Naive B cell (primary cell): ENCODE data around the gene CYP51A1. TPM values are rescaled to one million over a fixed set of nuclear protein-coding genes. Genes with fewer than 3 reads are reported as not detected.
"Not testable (repeated sequence)": the region's sequence is repeated elsewhere in the genome, so short reads cannot be mapped to it uniquely, and the experiment has no call there.

Source experiments
- ATAC-seq, 2 donors: fragments of 150-1000 bp; cut with Tn5 transposase; 2 replicates each; pipeline ENCODE4 v1.10.0; 2021; ENCODE audit warnings: low read depth in 2 of 2, mild to moderate bottlenecking in 2 of 2, moderate library complexity in 2 of 2
- DNase-seq: peaks from one replicate; pipeline ENCODE4 v3.0.0; 2022
- H3K27ac Mint-ChIP-seq, 6 donors: one replicate each; pipeline ENCODE4 v1.8.0; 2020 to 2022; ENCODE audit warnings: mild to moderate bottlenecking in 6 of 6, mixed read lengths in 6 of 6, moderate library complexity in 5 of 6, inconsistent platforms in 2 of 6
- H3K27me3 Mint-ChIP-seq, 3 donors: one replicate each; pipeline ENCODE4 v1.8.0; 2021 to 2022; ENCODE audit warnings: mixed read lengths in 3 of 3, mild to moderate bottlenecking in 1 of 3
- H3K36me3 Mint-ChIP-seq, 2 donors: one replicate each; pipeline ENCODE4 v1.8.0; 2020 to 2022; ENCODE audit warnings: mixed read lengths in 2 of 2, inconsistent platforms in 1 of 2, mild to moderate bottlenecking in 1 of 2
- H3K4me1 Mint-ChIP-seq, 3 donors: one replicate each; pipeline ENCODE4 v1.8.0; 2020 to 2022; ENCODE audit warnings: mixed read lengths in 3 of 3, inconsistent platforms in 1 of 3, mild to moderate bottlenecking in 1 of 3, moderate library complexity in 1 of 3
- H3K4me3 Mint-ChIP-seq, 8 donors: one replicate each; pipeline ENCODE4 v1.8.0; 2020 to 2022; ENCODE audit warnings: mild to moderate bottlenecking in 8 of 8, mixed read lengths in 8 of 8, moderate library complexity in 8 of 8, inconsistent platforms in 2 of 8
- H3K9me3 Mint-ChIP-seq, 7 donors: one replicate each; pipeline ENCODE4 v1.8.0; 2020 to 2022; ENCODE audit warnings: mixed read lengths in 7 of 7, mild to moderate bottlenecking in 5 of 7, inconsistent platforms in 2 of 7, moderate library complexity in 1 of 7
- polyA plus RNA-seq, 6 donors: library from polyadenylated mRNA; unstranded; fragments of 300-500 nt; fragmentation: Illumina TruSeq; gene quantifications; one replicate each; pipeline ENCODE4 v1.2.3, GENCODE V29; 2021; ENCODE audit warnings: low read depth in 6 of 6

The CYP51A1 gene
- 10 to 100 TPM in 5 of 6 donors, 1 to 10 TPM in 1; 9.1 to 28.8 (median 15.6) TPM for polyA plus RNA-seq

DNA sequence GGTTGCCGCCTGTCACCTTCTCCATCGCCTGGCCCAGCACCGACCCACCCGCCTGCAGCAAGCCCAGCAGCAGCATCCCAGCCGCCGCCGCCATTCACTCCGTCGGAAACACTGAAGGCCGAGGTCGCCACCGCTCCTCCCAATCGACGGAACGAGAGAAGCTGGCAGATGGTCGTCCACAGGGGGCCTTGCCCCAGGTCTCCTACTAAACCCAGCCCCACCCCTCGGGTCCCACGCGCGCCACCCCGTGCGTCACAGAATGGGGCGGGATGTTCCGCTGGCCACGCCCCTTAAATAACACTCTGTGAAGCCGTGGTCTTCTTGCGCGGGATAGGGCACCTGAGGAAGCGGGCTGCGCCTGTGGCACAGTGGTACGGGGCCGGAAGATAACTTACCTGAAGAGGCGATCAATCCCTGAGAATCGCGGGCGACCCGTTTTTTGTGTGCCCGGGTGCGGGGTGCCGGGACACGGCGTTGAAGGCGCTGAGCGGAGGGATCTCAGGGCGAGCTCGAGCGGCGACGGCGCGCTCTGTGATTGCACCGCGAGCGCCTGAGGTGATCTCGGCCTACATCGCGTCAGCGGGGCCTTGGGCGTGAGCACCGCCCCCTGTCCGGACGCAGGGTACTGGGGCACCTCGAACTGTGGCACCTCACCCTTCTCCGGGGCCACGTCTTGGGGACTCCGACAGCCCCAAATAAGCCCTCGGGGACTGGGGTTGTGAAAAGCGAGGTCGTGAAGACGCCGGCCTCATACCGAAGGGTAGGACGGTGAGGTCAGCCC, at the start of gene CYP51A1:
TSS of gene CYP51A1 (minus strand) at position 207 of the 781 bp plus-strand sequence. CDS start at position 94, 113 bp downstream.
- DNase-seq, result peak; percentile 98
- H3K4me3 Mint-ChIP-seq, result peak within 1 kb of the TSS; percentile 91 to 100 (median 98)
- H3K9me3 Mint-ChIP-seq, result no peaks in the 10 kb centered on the region
- peaks cover 0 to 7% (median 0%) of the 10 kb centered on the region in 3 donors for H3K27me3 Mint-ChIP-seq
- ATAC-seq, result peak; percentile 79 to 82
- H3K27ac Mint-ChIP-seq, result peak within 1 kb of the TSS; percentile 98 to 100 (median 100)
- H3K4me1 Mint-ChIP-seq, result peaks cover 17 to 45% (median 31%) of the 10 kb centered on the region in 3 donors
- peaks cover 7% of the 10 kb centered on the region in 2 donors for H3K36me3 Mint-ChIP-seq

DNA sequence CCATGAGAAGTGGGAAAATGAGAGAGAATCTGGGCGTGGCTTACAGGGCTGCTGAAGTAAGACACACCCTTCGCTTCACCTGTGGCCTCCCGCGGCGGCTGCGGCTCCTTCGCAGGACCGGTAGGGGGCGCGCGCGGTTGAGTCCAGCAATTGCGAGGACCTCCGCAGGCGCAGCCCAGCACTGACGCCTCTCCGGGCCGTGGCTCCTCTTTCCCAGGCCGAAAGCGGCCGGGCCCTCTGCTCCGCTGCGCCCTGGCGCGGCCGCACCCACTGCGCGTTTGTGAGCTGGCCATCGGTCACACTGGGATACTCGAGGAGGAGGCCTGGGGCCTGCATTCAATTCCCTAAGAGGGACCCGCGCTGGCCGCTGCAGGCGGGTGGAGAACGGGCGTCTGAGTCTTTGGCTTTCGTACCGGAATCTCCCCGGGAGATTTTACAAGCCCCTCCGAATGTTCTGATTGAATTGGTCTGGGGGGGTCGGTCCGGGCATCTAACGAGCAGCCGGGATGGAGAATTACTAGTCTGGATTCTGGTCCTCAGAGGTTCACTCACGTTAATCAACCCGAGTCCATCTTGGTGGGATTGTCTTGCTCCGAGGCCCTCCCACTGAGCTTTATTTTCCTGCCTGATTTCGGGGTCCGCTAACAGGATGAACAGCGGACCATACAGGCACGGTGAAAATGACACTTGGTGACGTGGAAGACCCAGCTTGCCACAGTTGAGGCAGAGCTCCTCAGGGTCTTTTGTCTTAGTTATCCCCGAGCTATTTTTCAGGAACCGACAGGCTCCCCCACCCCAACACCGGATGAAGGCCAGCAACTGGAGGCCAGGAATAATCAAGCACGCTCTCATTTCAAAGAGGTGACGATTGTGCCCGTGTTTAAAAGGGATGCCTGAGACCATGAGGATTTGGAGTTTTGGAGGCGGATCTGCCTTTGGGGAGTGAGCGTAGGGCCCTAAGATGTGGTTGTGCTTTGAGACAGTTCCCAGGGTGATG, 44.9 kb upstream of the CYP51A1 start, which contains the start of gene LRRD1:
TSS of gene LRRD1 (minus strand) at position 215 of the 997 bp plus-strand sequence. CDS start 13,940 bp downstream, outside the sequence.
- Mint-ChIP-seq H3K9me3 (peaks cover 0 to 5% (median 0%) of the 10 kb centered on the region in 7 donors), H3K36me3 (no peaks in the 10 kb centered on the region), H3K4me3 (peak within 1 kb of the TSS; percentile 78 to 92 (median 85)), H3K27ac (peak within 1 kb of the TSS in 3 of 6 donors; percentile 23 to 42 (median 24)), H3K4me1 (peaks cover 3 to 15% (median 12%) of the 10 kb centered on the region in 3 donors), H3K27me3 (peaks cover 0 to 4% (median 0%) of the 10 kb centered on the region in 3 donors)
- ATAC-seq (peak; percentile 94 to 97), DNase-seq (peak; percentile 82)

DNA sequence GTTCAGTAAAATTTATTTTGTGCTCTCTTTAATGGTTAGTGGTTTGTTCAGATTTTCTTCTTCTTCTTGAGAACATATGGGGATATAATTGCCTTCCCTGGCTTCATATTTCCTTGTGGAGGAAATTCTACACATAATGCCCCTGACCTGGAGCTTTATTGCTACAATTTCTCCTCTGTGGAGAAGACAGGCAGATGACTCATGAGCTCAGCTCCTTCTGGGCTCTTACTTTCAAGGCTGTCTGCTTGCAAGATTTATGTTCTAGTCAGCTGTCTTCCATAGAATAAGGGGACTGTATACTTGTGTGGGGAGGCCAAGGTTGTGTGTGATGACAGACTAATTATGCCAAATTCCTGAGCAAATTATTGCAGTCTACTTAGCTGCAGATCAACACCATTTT, 43.1 kb upstream of the CYP51A1 start:
- peaks cover 0 to 11% (median 10%) of the 10 kb centered on the region in 3 donors for H3K27me3 Mint-ChIP-seq
- peaks cover 3 to 15% (median 12%) of the 10 kb centered on the region in 3 donors for H3K4me1 Mint-ChIP-seq
- no peak for ATAC-seq
- no peak for DNase-seq
- H3K4me3 Mint-ChIP-seq, result peak overlapping the region in 1 of 8 donors; percentile 15
- no peak overlapping the region for H3K27ac Mint-ChIP-seq
- H3K9me3 Mint-ChIP-seq, result peaks cover 0 to 2% (median 0%) of the 10 kb centered on the region in 7 donors
- H3K36me3 Mint-ChIP-seq, result no peaks in the 10 kb centered on the region

DNA sequence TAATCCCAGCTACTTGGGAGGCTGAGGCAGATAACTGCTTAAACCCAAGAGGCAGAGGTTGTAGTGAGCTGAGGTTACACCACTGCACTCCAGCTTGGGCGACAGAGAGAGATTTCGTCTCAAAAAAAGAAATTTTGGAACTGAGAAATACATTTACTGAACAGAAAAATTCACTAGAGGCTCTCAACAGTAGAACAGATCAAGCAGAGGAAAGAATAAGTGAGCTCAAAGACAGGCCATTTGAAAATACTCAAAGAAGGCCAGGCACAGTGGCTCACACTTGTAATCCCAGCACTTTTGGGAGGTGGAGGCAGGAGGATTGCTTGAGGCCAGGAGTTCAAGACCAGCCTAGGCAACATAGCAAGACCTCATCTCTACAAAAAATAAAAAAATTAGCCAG, 35.3 kb upstream of the CYP51A1 start:
- not testable (repeated sequence) for H3K36me3 Mint-ChIP-seq, ATAC-seq, DNase-seq, H3K4me3 Mint-ChIP-seq, H3K4me1 Mint-ChIP-seq, H3K27ac Mint-ChIP-seq
- Mint-ChIP-seq H3K9me3 (peaks cover 0 to 13% (median 12%) of the 10 kb centered on the region in 7 donors), H3K27me3 (peaks cover 7 to 17% (median 9%) of the 10 kb centered on the region in 3 donors)

DNA sequence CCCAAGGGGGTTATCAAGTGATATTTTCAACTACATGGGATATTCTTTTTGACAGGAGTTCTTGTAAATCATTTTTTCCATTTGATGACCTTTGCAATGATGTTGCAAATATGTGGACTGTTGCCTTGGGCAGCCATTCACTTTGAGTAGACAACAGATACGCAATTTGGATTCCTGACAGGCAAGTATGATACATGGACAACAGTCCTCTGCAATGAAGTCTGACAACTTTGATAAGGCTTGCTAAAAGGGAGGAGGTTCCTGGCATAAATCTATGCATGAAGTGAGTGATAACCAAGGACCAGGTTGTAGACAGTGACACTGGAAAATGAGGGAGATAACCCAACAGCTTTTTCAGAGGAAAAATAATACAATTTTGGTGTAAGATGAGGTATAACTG, 27.0 kb upstream of the CYP51A1 start:
- DNase-seq, result no peak
- H3K4me3 Mint-ChIP-seq, result no peak overlapping the region
- no peak for ATAC-seq
- H3K9me3 Mint-ChIP-seq, result no peaks in the 10 kb centered on the region
- H3K36me3 Mint-ChIP-seq, result no peaks in the 10 kb centered on the region
- H3K4me1 Mint-ChIP-seq, result peaks cover 0 to 6% (median 0%) of the 10 kb centered on the region in 3 donors
- H3K27me3 Mint-ChIP-seq, result peaks cover 0 to 14% (median 5%) of the 10 kb centered on the region in 3 donors
- no peak overlapping the region for H3K27ac Mint-ChIP-seq

DNA sequence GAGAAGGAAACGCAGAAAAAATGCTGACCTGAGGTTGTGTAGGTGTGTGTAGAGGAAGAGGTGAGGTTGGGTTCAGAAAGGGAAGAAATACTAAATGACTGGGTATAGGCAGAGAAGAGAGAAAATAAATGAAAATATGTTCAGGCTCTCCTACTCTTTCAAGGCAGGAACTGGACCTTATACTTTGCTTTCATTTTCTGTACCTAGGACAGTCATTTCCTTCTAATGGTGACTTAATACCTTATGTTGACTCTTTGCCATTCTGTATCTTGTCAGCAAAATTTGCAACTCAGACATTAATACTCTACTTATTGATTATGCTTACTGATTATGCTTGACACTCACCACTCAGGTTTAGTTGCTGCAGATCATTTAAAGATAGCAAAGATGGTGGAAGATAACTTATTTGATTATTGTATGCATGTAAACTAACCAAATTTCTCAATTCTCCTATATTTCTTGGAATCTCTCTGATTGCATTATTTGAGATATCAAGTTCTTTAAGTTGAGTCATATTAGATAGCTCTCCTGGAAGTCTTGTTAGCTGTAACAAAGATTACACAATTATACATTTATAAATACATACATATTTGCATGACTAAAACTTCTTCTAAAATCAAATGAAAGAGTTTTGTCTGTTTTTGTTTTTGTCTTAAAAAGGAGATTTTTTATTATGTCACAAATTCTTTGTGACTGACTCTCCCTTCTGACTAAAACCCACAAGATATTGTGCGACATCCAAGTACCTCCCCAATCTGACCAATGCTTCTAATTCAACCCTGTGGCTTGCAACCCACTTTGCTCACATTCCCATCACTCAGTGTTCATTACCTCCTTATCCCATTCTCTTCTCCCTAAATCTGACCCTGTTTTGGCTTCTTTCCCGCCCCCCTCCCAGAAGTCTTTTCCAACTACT, 24.6 kb upstream of the CYP51A1 start:
- H3K9me3 Mint-ChIP-seq, result no peaks in the 10 kb centered on the region
- H3K27ac Mint-ChIP-seq, result no peak overlapping the region
- no peak overlapping the region for H3K4me3 Mint-ChIP-seq

DNA sequence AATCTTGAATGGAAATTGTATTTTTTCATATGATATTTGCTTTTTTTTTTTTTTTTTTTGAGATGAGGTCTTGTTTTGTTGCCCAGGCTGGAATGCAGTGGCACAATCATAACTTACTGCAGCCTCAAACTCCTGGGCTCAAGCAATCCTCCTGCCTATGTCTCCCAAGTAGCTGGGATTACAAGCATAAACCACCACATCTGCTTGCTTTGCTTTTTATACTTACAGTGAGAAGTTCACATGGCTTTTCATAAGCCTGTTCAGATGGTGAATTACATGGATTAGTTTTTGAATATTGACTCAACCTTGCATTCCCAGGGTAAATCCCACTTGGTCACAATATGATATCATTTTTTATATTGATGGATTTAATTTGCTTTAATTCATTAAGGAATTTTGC, 22.7 kb upstream of the CYP51A1 start:
- Mint-ChIP-seq H3K4me1 (peaks cover 0 to 6% (median 0%) of the 10 kb centered on the region in 3 donors), H3K9me3 (no peaks in the 10 kb centered on the region), H3K36me3 (no peaks in the 10 kb centered on the region), H3K27me3 (peaks cover 0 to 7% (median 5%) of the 10 kb centered on the region in 3 donors), H3K27ac (no peak overlapping the region), H3K4me3 (peak overlapping the region in 1 of 8 donors; percentile 29)
- ATAC-seq (no peak), DNase-seq (no peak)

More for the DNA sequence above, 24.6 kb upstream of the CYP51A1 start:
- Mint-ChIP-seq H3K27me3 (peaks cover 5 to 14% (median 5%) of the 10 kb centered on the region in 3 donors), H3K4me1 (peaks cover 0 to 6% (median 0%) of the 10 kb centered on the region in 3 donors), H3K36me3 (no peaks in the 10 kb centered on the region)
- ATAC-seq, result no peak
- DNase-seq, result no peak

DNA sequence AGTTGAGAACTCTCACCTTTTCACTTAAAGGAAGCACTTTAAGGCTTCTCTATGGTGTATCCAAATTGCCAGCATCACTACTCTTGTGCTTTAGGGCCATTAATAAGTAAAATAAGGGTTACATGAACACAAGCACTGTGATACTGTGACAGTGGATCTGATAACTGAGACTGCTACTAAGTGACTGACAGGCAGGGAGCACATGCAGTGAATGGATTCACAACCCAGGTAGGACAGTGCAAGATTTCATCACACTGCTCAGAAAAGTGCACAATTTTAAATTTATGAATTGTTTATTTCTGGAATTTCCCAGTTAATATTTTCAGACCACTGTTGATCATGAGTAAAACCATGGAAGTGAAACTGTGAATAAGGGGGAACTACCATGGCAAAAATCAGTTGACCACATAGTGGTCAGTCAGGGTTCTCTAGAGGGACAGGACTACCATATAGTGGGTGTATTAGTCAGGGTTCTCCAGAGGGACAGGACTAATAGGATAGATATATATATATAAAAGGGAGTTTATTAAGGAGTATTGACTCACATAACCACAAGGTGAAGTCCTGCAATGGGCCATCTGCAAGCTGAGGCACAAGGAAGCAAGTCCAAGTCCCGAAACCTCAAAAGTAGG, 20.9 kb upstream of the CYP51A1 start:
- peaks cover 0 to 6% (median 0%) of the 10 kb centered on the region in 3 donors for H3K4me1 Mint-ChIP-seq
- H3K27me3 Mint-ChIP-seq, result peaks cover 0 to 5% (median 0%) of the 10 kb centered on the region in 3 donors

DNA sequence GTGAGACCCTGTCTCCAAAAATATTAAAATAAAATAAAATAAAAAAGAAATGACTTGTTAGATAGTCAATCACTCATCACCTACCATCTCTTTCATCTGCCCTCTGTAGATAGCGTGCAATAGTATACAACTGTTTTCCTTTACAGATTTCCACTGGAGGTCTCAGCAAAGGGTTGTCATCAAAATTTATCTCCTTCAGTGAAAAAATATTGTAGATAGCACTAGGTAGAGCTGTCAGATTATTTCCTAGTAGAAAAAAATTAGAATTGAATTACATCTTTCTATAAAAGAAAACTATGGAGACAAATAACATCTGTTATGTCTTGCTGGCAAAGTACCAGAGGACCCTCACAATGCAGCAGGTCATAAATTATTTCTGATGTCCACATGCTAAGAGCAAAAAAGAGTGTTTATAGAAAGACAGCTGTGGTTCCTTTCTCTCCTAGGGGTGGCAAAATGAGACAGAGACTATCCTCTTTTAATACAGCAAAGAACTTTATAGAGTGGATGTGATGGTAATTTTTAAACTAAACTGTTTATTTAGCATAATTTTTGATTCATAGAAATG, 16.3 kb upstream of the CYP51A1 start:
- Mint-ChIP-seq H3K4me1 (no peaks in the 10 kb centered on the region), H3K27ac (no peak overlapping the region), H3K4me3 (no peak overlapping the region), H3K36me3 (no peaks in the 10 kb centered on the region), H3K9me3 (no peaks in the 10 kb centered on the region), H3K27me3 (no peaks in the 10 kb centered on the region)
- DNase-seq, result no peak
- no peak for ATAC-seq

More for the DNA sequence above, 20.9 kb upstream of the CYP51A1 start:
- no peak overlapping the region for H3K4me3 Mint-ChIP-seq
- ATAC-seq (no peak), DNase-seq (no peak)
- H3K27ac Mint-ChIP-seq, result no peak overlapping the region
- no peaks in the 10 kb centered on the region for H3K36me3 Mint-ChIP-seq
- H3K9me3 Mint-ChIP-seq, result no peaks in the 10 kb centered on the region

DNA sequence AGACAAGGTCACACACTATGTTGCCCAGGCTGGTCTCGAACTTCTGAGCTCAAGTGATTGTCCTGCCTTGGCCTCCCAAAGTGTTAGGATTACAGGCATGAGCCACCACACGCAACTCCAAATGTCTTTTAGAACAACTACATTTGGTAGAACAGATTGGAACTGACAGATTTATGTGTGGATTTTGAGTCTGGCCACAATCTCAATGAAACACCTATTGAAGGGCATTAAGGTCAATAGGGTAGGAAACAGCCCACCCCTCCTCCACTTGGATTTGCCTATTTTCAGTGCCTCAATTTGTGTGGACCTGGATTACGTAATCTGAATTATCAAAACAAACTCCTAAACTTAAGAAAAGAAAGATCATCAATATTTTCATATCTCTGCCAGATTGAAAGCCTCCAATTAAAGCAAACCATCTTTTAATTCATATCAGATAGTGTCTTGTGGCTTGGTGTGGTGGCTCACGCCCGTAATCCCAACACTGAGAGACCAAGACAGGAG, 15.5 kb upstream of the CYP51A1 start:
- Mint-ChIP-seq H3K4me1 (no peaks in the 10 kb centered on the region), H3K27ac (no peak overlapping the region), H3K36me3 (no peaks in the 10 kb centered on the region), H3K9me3 (no peaks in the 10 kb centered on the region), H3K27me3 (no peaks in the 10 kb centered on the region), H3K4me3 (no peak overlapping the region)
- DNase-seq (no peak), ATAC-seq (no peak)

DNA sequence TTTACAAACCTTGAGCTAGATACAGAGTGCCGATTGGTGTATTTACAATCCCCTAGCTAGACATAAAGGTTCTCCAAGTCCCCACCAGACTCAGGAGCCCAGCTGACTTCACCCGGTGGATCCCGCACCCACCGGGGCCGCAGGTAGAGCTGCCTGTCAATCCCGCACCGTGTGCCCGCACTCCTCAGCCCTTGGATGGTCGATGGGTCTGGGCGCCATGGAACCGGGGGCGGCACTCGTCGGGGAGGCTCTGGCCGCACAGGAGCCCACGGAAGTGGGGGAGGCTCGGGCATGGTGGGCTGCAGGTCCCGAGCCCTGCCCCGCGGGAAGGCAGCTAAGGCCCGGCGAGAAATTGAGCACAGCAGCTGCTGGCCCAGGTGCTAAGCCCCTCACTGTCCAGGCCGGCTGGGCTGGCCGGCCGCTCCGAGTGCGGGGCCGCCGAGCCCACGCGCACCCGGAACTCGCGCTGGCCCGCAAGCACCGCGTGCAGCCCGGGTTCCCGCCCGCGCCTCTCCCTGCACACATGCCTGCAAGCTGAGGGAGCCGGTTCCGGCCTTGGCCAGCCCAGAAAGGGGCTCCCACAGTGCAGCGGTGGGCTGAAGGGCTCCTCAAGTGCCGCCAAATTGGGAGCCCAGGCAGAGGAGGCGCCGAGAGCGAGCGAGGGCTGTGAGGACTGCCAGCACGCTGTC, 9.1 kb upstream of the CYP51A1 start:
- H3K27me3 Mint-ChIP-seq, H3K27ac Mint-ChIP-seq, DNase-seq, H3K36me3 Mint-ChIP-seq, H3K9me3 Mint-ChIP-seq, H3K4me1 Mint-ChIP-seq, ATAC-seq, H3K4me3 Mint-ChIP-seq: not testable (repeated sequence)
